Measurements from ENCODE around the gene FOXP1. TPM values are rescaled to one million over a fixed set of nuclear protein-coding genes. Genes with fewer than 3 reads are reported as not detected.

FOXP1 gene
- total and polyA plus RNA-seq, 2 of the 8 experiments (the other 6 are each of a cell fraction or from before 2014, with no cell fraction given), result 13.9 to 25.4 TPM

GRCh38 chr3:71402280-71402679 is 181.2 kb downstream of the FOXP1 start (continued):
- TF ChIP-seq CHD7 (IDR thresholded peaks at IDR 0.05; ENCODE audit: insufficient replicate concordance, low read length) (no peak), POLR2AphosphoS5 (IDR thresholded peaks at IDR 0.05; ENCODE audit: low read depth, low read length) (no peak), KDM1A (IDR thresholded peaks at IDR 0.05; ENCODE audit: borderline replicate concordance, low read length) (no peak), YY1 (IDR thresholded peaks at IDR 0.05; ENCODE audit: low read depth, low read length) (no peak), ATF2 (IDR thresholded peaks at IDR 0.05; ENCODE audit: low read length) (no peak), KDM4A (IDR thresholded peaks at IDR 0.05; ENCODE audit: low read depth, low read length, severe bottlenecking) (no peak), TAF1 (IDR thresholded peaks at IDR 0.05; ENCODE audit: low read depth, low read length) (no peak), JUND (IDR thresholded peaks at IDR 0.05; ENCODE audit: low read length) (no peak), HDAC6 (IDR thresholded peaks at IDR 0.05; ENCODE audit: low read depth, low read length) (no peak), SIRT6 (IDR thresholded peaks at IDR 0.05; ENCODE audit: low read length) (no peak), GABPA (IDR thresholded peaks at IDR 0.05; ENCODE audit: borderline replicate concordance, insufficient read depth, low read length) (no peak)

All from H1 (cell line).